CD14-positive monocyte (primary cell): Measurements from ENCODE around the gene CCDC134. TPM values are rescaled to one million over a fixed set of nuclear protein-coding genes. Genes with fewer than 3 reads are reported as not detected.
A peak's percentile ranks its signal among the peaks of the same experiment; 100 is the strongest.

ENCODE experiments used
- DNase-seq, 3 donors: peaks; one replicate each; pipeline ENCODE4 v3.0.0-alpha.2; 2011 to 2022
- H2AFZ ChIP-seq: 2 replicates; pipeline ENCODE4 v1.6.0; 2012; ENCODE audit warnings: mild to moderate bottlenecking, low read depth, low read length, inconsistent platforms; ENCODE audit not compliant: insufficient read depth, poor library complexity, severe bottlenecking
- H3K27ac ChIP-seq, 2 donors: 1 replicate in 1 of 2; 2 replicates in 1 of 2; pipeline ENCODE4 v1.5.1; 2012 to 2013; ENCODE audit warnings: low read length in 2 of 2, control low read depth in 1 of 2, inconsistent platforms in 1 of 2, low read depth in 1 of 2, mild to moderate bottlenecking in 1 of 2
- H3K27me3 ChIP-seq, 2 donors: one replicate each; pipeline versions ENCODE4 v1.6.0 to v1.6.1; 2011 to 2013; ENCODE audit warnings: low read length in 2 of 2; ENCODE audit not compliant: control insufficient read depth in 2 of 2, insufficient read depth in 2 of 2
- H3K36me3 ChIP-seq, 2 donors: replicated peaks in 1 of 2; 1 replicate in 1 of 2; 2 replicates in 1 of 2; pipeline versions ENCODE4 v1.5.1 to v1.6.1; 2012 to 2013; ENCODE audit warnings: low read length in 2 of 2, control low read depth in 1 of 2, inconsistent platforms in 1 of 2, mild to moderate bottlenecking in 1 of 2; ENCODE audit not compliant: insufficient read depth in 2 of 2, control insufficient read depth in 1 of 2
- H3K4me1 ChIP-seq, 2 donors: 1 replicate in 1 of 2; 2 replicates in 1 of 2; pipeline versions ENCODE4 v1.5.1 to v1.6.1; 2012 to 2013; ENCODE audit warnings: low read length in 2 of 2, control low read depth in 1 of 2, inconsistent platforms in 1 of 2, mild to moderate bottlenecking in 1 of 2, moderate library complexity in 1 of 2; ENCODE audit not compliant: insufficient read depth in 2 of 2, control insufficient read depth in 1 of 2
- H3K4me2 ChIP-seq: replicated peaks from 2 replicates; pipeline ENCODE3; 2012; ENCODE audit warnings: low read length, moderate library complexity, mild to moderate bottlenecking; ENCODE audit not compliant: poor library complexity, severe bottlenecking; ENCODE audit errors: extremely low read depth
- H3K4me3 ChIP-seq, 3 experiments: fragments of 200-600 bp in 1 of 3; sonication (generic) in 1 of 3; replicated peaks in 1 of 3; 1 replicate in 2 of 3; 2 replicates in 1 of 3; pipeline ENCODE4 v1.5.1; 2011 to 2013; ENCODE audit warnings: low read length in 3 of 3, mild to moderate bottlenecking in 3 of 3, control low read depth in 2 of 3, low read depth in 2 of 3, inconsistent platforms in 1 of 3, moderate library complexity in 1 of 3
- H3K79me2 ChIP-seq: 2 replicates; pipeline ENCODE4 v1.6.0; 2012; ENCODE audit warnings: mild to moderate bottlenecking, control low read depth, inconsistent platforms, low read length, moderate library complexity; ENCODE audit not compliant: insufficient read depth
- H3K9ac ChIP-seq: 2 replicates; pipeline ENCODE4 v1.6.0; 2017; ENCODE audit warnings: low read length, mild to moderate bottlenecking; ENCODE audit not compliant: insufficient read depth, poor library complexity, severe bottlenecking
- H3K9me3 ChIP-seq, 2 donors: replicated peaks in 1 of 2; 1 replicate in 1 of 2; 2 replicates in 1 of 2; pipeline versions ENCODE4 v1.5.1 to v1.6.1; 2012 to 2013; ENCODE audit warnings: low read length in 2 of 2, control low read depth in 1 of 2; ENCODE audit not compliant: control insufficient read depth in 1 of 2, insufficient read depth in 1 of 2
- H4K20me1 ChIP-seq: 2 replicates; pipeline ENCODE4 v1.6.0; 2012; ENCODE audit warnings: mild to moderate bottlenecking, low read length, control low read depth, moderate library complexity; ENCODE audit not compliant: insufficient read depth
- H3K27ac Mint-ChIP-seq, 7 donors: one replicate each; pipeline ENCODE4 v1.8.0; 2020; ENCODE audit warnings: mild to moderate bottlenecking in 7 of 7, mixed read lengths in 7 of 7, moderate library complexity in 6 of 7, inconsistent platforms in 2 of 7
- H3K27me3 Mint-ChIP-seq, 3 donors: one replicate each; pipeline ENCODE4 v1.8.0; 2021 to 2022; ENCODE audit warnings: low read depth in 3 of 3, mild to moderate bottlenecking in 3 of 3, mixed read lengths in 3 of 3, moderate library complexity in 3 of 3, inconsistent platforms in 1 of 3
- H3K36me3 Mint-ChIP-seq, 2 donors: one replicate each; pipeline ENCODE4 v1.8.0; 2020; ENCODE audit warnings: mixed read lengths in 2 of 2, inconsistent platforms in 1 of 2, mild to moderate bottlenecking in 1 of 2
- H3K4me1 Mint-ChIP-seq: one replicate; pipeline ENCODE4 v1.8.0; 2020; ENCODE audit warnings: mild to moderate bottlenecking, mixed read lengths
- H3K4me3 Mint-ChIP-seq, 2 donors: one replicate each; pipeline ENCODE4 v1.8.0; 2020; ENCODE audit warnings: mild to moderate bottlenecking in 2 of 2, mixed read lengths in 2 of 2, moderate library complexity in 1 of 2
- H3K9me3 Mint-ChIP-seq, 7 donors: one replicate each; pipeline ENCODE4 v1.8.0; 2020 to 2022; ENCODE audit warnings: mixed read lengths in 7 of 7, mild to moderate bottlenecking in 6 of 7, moderate library complexity in 6 of 7, inconsistent platforms in 2 of 7
- CTCF ChIP-seq: fragments of 200-600 bp; IDR thresholded peaks from one replicate; pipeline ENCODE4 v1.8.0; 2022; ENCODE audit warnings: antibody characterized with exemption, mild to moderate bottlenecking
- WGBS: methylation state at CpG from one replicate; pipeline ENCODE4 v1.1.5; 2013; ENCODE audit warnings: missing lambda C conversion rate; ENCODE audit not compliant: insufficient coverage; 5-methylcytosine and 5-hydroxymethylcytosine counted together
- intact Hi-C, 2 donors: fragments of 100-400 bp; cut with micrococcal nuclease; formaldehyde crosslinking; loops; one replicate each; pipeline versions ENCODE4 v1.15.0 to v1.15.1; 2023
- polyA plus RNA-seq, 3 donors: library from polyadenylated mRNA; depleted of rRNA in 1 of 3; unstranded in 2 of 3; stranded (reverse) in 1 of 3; fragments of 300-500 nt in 2 of 3; fragments of >200 nt in 1 of 3; fragmentation: Illumina TruSeq in 2 of 3; gene quantifications; 1 replicate in 2 of 3; 2 replicates in 1 of 3; pipeline ENCODE4 v1.2.3, GENCODE V29; 2012 to 2021

The CCDC134 gene
- polyA plus RNA-seq, 3 donors: 2.1 to 5.3 (median 2.4) TPM

GRCh38 chr22:41818011-41818410 lies 17.5 kb downstream of the CCDC134 start:
- WGBS: 80% methylated on average over 3 of the region's 5 CpGs
- H3K4me3 Mint-ChIP-seq: no peak overlapping the region
- Histone ChIP-seq H3K79me2 (peaks cover 3% of the 10 kb centered on the region), H2AFZ (no peak overlapping the region), H3K27ac (no peak overlapping the region), H3K4me1 (no peaks in the 10 kb centered on the region), H3K4me3 (no peak overlapping the region), H3K27me3 (no peaks in the 10 kb centered on the region), H3K9me3 (no peaks in the 10 kb centered on the region), H3K4me2 (no peak overlapping the region), H3K9ac (no peak overlapping the region), H3K36me3 (peaks cover 34 to 77% of the 10 kb centered on the region in 2 donors), H4K20me1 (no peaks in the 10 kb centered on the region)
- H3K9me3 Mint-ChIP-seq: peaks cover 0 to 2% (median 0%) of the 10 kb centered on the region in 7 donors
- DNase-seq: no peak
- H3K4me1 Mint-ChIP-seq: no peaks in the 10 kb centered on the region
- no peak for TF ChIP-seq CTCF
- intact Hi-C loops: no loop called here
- no peak overlapping the region for H3K27ac Mint-ChIP-seq
- H3K36me3 Mint-ChIP-seq: peaks cover 68 to 74% of the 10 kb centered on the region in 2 donors
- H3K27me3 Mint-ChIP-seq: no peaks in the 10 kb centered on the region

- Histone ChIP-seq H3K27me3 (no peaks in the 10 kb centered on the region), H2AFZ (no peak overlapping the region), H3K9ac (no peak overlapping the region), H3K4me3 (no peak overlapping the region), H3K4me1 (no peaks in the 10 kb centered on the region), H3K27ac (no peak overlapping the region), H3K36me3 (peaks cover 32 to 76% of the 10 kb centered on the region in 2 donors), H4K20me1 (no peaks in the 10 kb centered on the region), H3K4me2 (no peak overlapping the region), H3K9me3 (no peaks in the 10 kb centered on the region), H3K79me2 (peaks cover 3% of the 10 kb centered on the region)
- Mint-ChIP-seq H3K27ac (peak overlapping the region in 1 of 7 donors; percentile 68), H3K36me3 (peaks cover 66 to 73% of the 10 kb centered on the region in 2 donors), H3K27me3 (no peaks in the 10 kb centered on the region), H3K9me3 (peaks cover 0 to 2% (median 0%) of the 10 kb centered on the region in 7 donors), H3K4me3 (no peak overlapping the region), H3K4me1 (no peaks in the 10 kb centered on the region)
- no peak for DNase-seq
- intact Hi-C loops: no loop called here
- WGBS: 89% methylated on average over 3 of the region's 6 CpGs
- TF ChIP-seq CTCF: no peak
Measured at GRCh38 chr22:41818596-41818995, 18.1 kb downstream of the CCDC134 start.
